GM18951 (cell line): ENCODE measurements around the gene MSL3.
A peak's percentile ranks its signal among the peaks of the same experiment; 100 is the strongest.

Experiments used
- POLR2A ChIP-seq: IDR thresholded peaks from 4 replicates; pipeline ENCODE4 v1.6.1; 2011; ENCODE audit warnings: mild to moderate bottlenecking; ENCODE audit not compliant: insufficient read length, insufficient read depth; ENCODE audit errors: extremely low read depth
- in situ Hi-C: fragments of 300-500 bp; cut with MboI; formaldehyde crosslinking; loops from one replicate; pipeline ENCODE4 v1.12.0; 2022; ENCODE audit warnings: low sequenced_read_pairs, mixed read lengths, inconsistent platforms; ENCODE audit not compliant: unreplicated experiment

The MSL3 gene

GRCh38 chrX:11754958-11755645, 2.9 kb upstream of the MSL3 start:
- in situ Hi-C loops, result no loop called here
- TF ChIP-seq POLR2A, result no peak

GRCh38 chrX:11755724-11756123, 2.3 kb upstream of the MSL3 start:
- TF ChIP-seq POLR2A, result no peak
- in situ Hi-C loops, result no loop called here

- in situ Hi-C loops, result no loop called here
- no peak for TF ChIP-seq POLR2A
These were observed 1.4 kb upstream of the MSL3 start for GRCh38 chrX:11756354-11757318.

- in situ Hi-C loops, result no loop called here
- TF ChIP-seq POLR2A, result no peak
These were observed 679 bp upstream of the MSL3 start for GRCh38 chrX:11757397-11757718.

- in situ Hi-C loops, result no loop called here
- peak; percentile 53 for TF ChIP-seq POLR2A
These were observed 549 bp downstream of the MSL3 start for GRCh38 chrX:11758400-11759171.

GRCh38 chrX:11759172-11759460, 1.1 kb downstream of the MSL3 start:
- in situ Hi-C loops, result no loop called here
- TF ChIP-seq POLR2A, result no peak

GRCh38 chrX:11759461-11760311, 1.6 kb downstream of the MSL3 start:
- no peak for TF ChIP-seq POLR2A
- in situ Hi-C loops, result no loop called here

- no peak for TF ChIP-seq POLR2A
- in situ Hi-C loops, result no loop called here
These were observed 2.9 kb downstream of the MSL3 start for GRCh38 chrX:11760958-11761357.

- in situ Hi-C loops, result no loop called here
- TF ChIP-seq POLR2A, result no peak
These were observed 6.6 kb downstream of the MSL3 start for GRCh38 chrX:11764602-11765067.

GRCh38 chrX:11765449-11765848, 7.4 kb downstream of the MSL3 start:
- in situ Hi-C loops, result no loop called here
- peak; percentile 26 for TF ChIP-seq POLR2A

GRCh38 chrX:11766487-11766886, 8.4 kb downstream of the MSL3 start:
- peak; percentile 12 for TF ChIP-seq POLR2A
- in situ Hi-C loops, result no loop called here

GRCh38 chrX:11768039-11768438, 10.0 kb downstream of the MSL3 start:
- TF ChIP-seq POLR2A, result no peak
- in situ Hi-C loops, result no loop called here
